Muscle of leg (tissue), 11 donors: ENCODE results near the gene TUBA8. TPM values are rescaled to one million over a fixed set of nuclear protein-coding genes. Genes with fewer than 3 reads are reported as not detected.
"Not testable (repeated sequence)": the region's sequence is repeated elsewhere in the genome, so short reads cannot be mapped to it uniquely, and the experiment has no call there.

Source experiments
- DNase-seq: peaks from one replicate; pipeline ENCODE4 v3.0.0; 2013
- H3K27ac ChIP-seq: one replicate; pipeline ENCODE4 v1.5.1; 2013; ENCODE audit warnings: mild to moderate bottlenecking, low read length, control low read depth
- H3K27me3 ChIP-seq: one replicate; pipeline ENCODE4 v1.6.1; 2013; ENCODE audit warnings: low read length; ENCODE audit not compliant: control insufficient read depth, insufficient read depth
- H3K36me3 ChIP-seq: one replicate; pipeline ENCODE4 v1.6.1; 2013; ENCODE audit warnings: low read length; ENCODE audit not compliant: control insufficient read depth, insufficient read depth
- H3K4me1 ChIP-seq: one replicate; pipeline ENCODE4 v1.6.1; 2013; ENCODE audit warnings: low read length; ENCODE audit not compliant: control insufficient read depth, insufficient read depth
- H3K4me3 ChIP-seq: one replicate; pipeline ENCODE4 v1.5.1; 2013; ENCODE audit warnings: low read length, control low read depth
- H3K9me3 ChIP-seq: replicated peaks from 2 replicates; pipeline ENCODE4 v1.6.1; 2013; ENCODE audit warnings: low read depth, low read length; ENCODE audit not compliant: control insufficient read depth
- WGBS: methylation state at CpG from one replicate; pipeline ENCODE4 v1.1.5; 2013; ENCODE audit warnings: missing lambda C conversion rate; ENCODE audit not compliant: insufficient coverage; 5-methylcytosine and 5-hydroxymethylcytosine counted together
- polyA plus RNA-seq, 8 donors: library from polyadenylated mRNA; unstranded; fragments of 120-200 nt; gene quantifications; one replicate each; pipeline versions ENCODE4 v1.2.1 to v1.2.3, GENCODE V29; 2013; ENCODE audit warnings: inconsistent platforms in 1 of 8, low replicate concordance in 1 of 8; ENCODE audit not compliant: insufficient read length in 8 of 8, insufficient read depth in 1 of 8
- total RNA-seq: library from RNA; stranded (reverse); fragments of 120-200 nt; gene quantifications from one replicate; pipeline ENCODE4 v1.2.4, GENCODE V29; 2013

Gene TUBA8
- total and polyA plus RNA-seq, 9 donors: 4.8 to 28.2 (median 14.9) TPM

DNA sequence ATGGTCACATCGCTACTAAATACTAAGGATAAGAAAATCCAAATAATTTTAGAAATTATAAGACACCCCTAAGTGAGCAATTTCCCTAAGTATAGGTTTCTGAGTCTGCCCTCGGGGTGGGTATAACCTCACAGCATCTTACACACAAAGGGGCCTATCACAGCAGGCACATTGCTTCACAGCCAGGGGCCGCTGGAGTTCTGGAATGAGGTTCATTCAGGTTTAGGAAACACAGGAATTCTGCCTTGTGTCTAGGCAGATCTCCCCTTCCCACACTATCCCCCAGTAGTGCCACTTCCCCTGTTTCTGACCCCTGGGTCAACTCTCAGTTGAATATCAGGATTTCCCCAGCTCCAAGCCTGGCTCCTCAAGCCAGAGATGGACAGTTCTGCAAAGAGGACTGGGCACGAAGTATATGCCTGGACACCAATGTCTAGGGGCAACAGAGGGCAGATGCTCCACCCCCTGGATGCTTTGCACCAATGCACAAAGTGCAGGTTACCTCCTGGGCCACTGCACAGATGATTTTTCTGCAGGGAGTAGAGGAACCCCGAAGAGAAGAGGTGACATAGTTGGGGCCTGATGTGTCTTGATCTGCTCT lies 11.4 kb downstream of the TUBA8 start:
- peaks cover 13% of the 10 kb centered on the region for H3K36me3 ChIP-seq
- no peak overlapping the region for H3K4me3 ChIP-seq
- H3K27ac ChIP-seq: no peak overlapping the region
- peaks cover 21% of the 10 kb centered on the region for H3K4me1 ChIP-seq
- no peak for DNase-seq
- no peaks in the 10 kb centered on the region for H3K27me3 ChIP-seq
- WGBS: 94% methylated on average over 2 of the region's 5 CpGs
- H3K9me3 ChIP-seq: no peaks in the 10 kb centered on the region

DNA sequence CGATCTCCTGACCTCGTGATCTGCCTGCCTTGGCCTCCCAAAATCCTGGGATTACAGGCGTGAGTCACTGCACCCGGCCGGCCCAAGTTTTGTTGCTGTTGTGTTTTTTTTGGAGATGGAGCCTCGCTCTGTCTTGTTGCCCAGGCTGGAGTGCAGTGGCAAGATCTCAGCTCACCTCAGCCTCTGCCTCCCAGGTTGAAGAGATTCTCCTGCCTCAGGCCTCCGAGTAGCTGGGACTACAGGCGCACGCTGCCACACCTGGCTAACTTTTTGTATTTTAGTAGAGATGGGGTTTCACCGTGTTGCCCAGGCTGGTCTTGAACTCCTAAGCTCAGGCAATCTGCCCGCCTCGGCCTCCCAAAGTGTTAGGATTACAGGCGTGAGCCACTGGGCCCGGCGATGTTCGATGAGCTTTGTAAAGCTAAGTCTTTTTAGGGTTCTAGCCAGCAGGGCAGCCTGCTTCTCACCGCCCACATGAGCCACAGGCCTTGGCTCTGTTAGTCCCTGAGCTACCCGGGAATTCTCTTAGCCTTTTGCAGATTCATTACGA lies 12.9 kb downstream of the TUBA8 start:
- not testable (repeated sequence) for H3K9me3 ChIP-seq, H3K27ac ChIP-seq, H3K27me3 ChIP-seq, DNase-seq, H3K4me3 ChIP-seq
- 86% methylated on average over 13 of the region's 19 CpGs for WGBS
- H3K36me3 ChIP-seq: peaks cover 13% of the 10 kb centered on the region
- peaks cover 21% of the 10 kb centered on the region for H3K4me1 ChIP-seq

DNA sequence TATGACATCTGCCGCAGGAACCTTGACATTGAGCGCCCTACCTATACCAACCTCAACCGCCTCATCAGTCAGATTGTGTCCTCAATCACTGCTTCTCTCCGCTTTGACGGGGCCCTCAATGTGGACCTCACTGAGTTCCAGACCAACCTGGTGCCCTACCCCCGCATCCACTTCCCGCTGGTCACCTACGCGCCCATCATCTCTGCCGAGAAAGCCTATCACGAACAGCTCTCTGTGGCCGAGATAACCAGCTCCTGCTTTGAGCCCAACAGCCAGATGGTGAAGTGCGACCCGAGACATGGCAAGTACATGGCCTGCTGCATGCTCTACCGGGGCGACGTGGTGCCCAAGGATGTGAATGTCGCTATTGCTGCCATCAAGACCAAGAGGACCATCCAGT lies 16.0 kb downstream of the TUBA8 start:
- Histone ChIP-seq H3K27me3 (no peaks in the 10 kb centered on the region), H3K27ac (no peak overlapping the region), H3K4me3 (no peak overlapping the region), H3K36me3 (peaks cover 15% of the 10 kb centered on the region), H3K9me3 (no peaks in the 10 kb centered on the region), H3K4me1 (no peaks in the 10 kb centered on the region)
- 97% methylated on average over 18 of the region's 18 CpGs for WGBS
- no peak for DNase-seq

DNA sequence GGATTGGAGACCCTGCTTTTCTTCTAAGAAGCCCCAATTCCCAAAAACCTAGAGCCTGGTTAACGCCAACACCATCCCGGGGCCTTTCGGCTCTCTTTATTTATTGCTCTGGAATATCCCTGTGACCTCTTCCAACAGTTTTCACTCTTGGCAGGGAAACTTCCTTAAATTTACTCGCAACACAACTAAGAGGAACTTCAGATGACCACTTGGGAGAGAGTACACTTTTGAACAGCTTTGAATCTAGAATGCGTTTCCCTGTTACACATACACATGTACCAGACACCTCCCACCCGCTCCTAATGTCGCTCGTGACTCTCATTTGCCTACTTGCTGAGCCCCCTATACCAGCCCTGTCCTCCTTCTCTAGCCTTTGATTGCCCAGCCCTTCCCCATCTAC lies 19.4 kb downstream of the TUBA8 start:
- no peak overlapping the region for H3K27ac ChIP-seq
- no peaks in the 10 kb centered on the region for H3K9me3 ChIP-seq
- peaks cover 23% of the 10 kb centered on the region for H3K36me3 ChIP-seq
- no peaks in the 10 kb centered on the region for H3K27me3 ChIP-seq
- DNase-seq: peak; percentile 61
- H3K4me1 ChIP-seq: no peaks in the 10 kb centered on the region
- 40% methylated on average over 8 of the region's 8 CpGs for WGBS
- H3K4me3 ChIP-seq: no peak overlapping the region

DNA sequence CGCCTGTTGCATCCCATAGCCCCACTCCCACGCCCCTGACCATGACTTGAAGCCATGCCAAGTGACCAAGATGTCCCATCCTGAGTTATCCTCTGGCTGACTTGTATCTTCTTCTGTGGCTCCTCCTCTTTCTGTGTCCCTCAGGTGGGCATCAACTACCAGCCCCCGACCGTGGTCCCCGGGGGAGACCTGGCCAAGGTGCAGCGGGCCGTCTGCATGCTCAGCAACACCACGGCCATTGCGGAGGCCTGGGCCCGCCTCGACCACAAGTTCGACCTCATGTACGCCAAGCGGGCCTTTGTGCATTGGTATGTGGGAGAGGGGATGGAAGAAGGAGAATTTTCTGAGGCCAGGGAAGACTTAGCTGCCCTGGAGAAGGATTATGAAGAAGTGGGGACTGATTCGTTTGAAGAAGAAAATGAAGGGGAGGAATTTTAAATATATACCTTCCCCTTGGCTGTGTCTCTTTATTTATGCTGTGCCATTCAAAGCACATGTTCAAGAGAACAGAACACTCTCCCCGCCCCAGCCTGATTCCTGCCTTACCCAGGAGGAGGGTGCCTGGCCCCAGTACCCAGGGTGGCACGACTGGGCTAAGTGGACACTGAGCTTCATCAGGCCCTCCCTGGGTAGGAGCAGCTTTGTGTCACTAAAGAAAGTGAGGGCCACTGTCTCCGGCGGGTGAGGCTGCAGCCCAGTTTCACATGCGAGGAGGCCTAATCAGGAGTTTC lies 20.3 kb downstream of the TUBA8 start:
- no peak overlapping the region for H3K27ac ChIP-seq
- H3K27me3 ChIP-seq: no peaks in the 10 kb centered on the region
- no peak overlapping the region for H3K4me3 ChIP-seq
- H3K36me3 ChIP-seq: peaks cover 23% of the 10 kb centered on the region
- H3K9me3 ChIP-seq: no peaks in the 10 kb centered on the region
- H3K4me1 ChIP-seq: no peaks in the 10 kb centered on the region
- no peak for DNase-seq
- 90% methylated on average over 17 of the region's 20 CpGs for WGBS

DNA sequence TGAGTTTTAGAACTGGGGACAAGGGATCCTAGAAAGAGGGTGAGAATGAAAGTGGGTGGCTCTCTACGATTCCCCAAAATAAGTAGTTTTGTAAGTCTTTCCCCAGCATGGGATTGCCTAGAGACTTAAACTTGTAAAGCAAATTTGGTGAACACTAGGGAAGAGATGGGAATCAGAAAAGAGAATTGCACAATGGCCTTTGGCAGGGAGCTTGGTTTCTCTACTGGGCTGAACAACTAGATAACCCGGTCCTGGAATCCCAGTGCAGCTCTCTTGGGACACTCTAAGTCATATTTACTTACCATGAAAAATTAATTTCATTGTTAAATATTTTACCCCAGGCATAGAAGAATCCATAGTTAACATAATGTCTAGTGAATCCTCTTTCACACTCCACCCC lies 22.8 kb downstream of the TUBA8 start:
- H3K36me3 ChIP-seq: peaks cover 14% of the 10 kb centered on the region
- no peak overlapping the region for H3K27ac ChIP-seq
- WGBS: no CpG with 5 or more reads among the region's 2 CpGs
- no peaks in the 10 kb centered on the region for H3K9me3 ChIP-seq
- H3K27me3 ChIP-seq: no peaks in the 10 kb centered on the region
- no peak overlapping the region for H3K4me3 ChIP-seq
- no peaks in the 10 kb centered on the region for H3K4me1 ChIP-seq
- DNase-seq: no peak

DNA sequence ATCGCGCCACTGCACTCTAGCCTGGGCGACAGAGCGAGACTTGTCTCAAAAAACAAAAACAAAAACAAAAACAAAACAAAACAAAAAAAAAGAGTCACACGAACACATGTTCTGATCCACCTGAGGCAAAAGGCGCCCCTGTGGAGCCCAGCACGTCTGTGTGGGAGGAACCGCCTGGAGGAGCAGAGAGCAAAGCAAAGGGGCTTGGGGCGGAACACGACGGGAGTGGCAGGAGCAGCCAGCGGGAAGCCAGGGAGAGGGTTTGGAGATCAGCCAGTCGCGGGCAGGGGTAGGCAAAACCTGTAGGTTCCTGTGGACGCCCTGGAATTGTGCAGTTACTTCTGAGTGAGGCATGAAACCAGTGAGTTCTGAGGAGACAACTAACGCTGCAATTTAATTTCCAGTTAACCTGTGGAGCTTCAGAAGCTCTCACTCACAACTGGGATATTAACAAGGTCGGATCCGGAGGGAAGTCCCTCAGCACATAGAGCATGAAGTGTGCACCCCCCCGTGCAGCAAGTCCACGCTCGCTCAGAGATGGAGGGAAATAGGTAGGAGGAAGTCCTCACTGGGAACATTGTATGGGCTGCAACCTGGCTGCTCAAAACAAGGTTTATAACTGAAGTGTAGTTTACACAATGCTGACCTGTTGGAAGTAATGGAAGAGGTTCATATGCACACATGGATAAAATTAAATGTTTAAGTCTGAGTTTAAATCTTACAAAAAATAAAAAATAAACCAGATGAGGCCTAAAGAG lies 26.1 kb downstream of the TUBA8 start:
- 87% methylated on average over 14 of the region's 21 CpGs for WGBS
- Histone ChIP-seq H3K36me3 (peaks cover 11% of the 10 kb centered on the region), H3K27me3 (no peaks in the 10 kb centered on the region), H3K27ac (no peak overlapping the region), H3K4me1 (no peaks in the 10 kb centered on the region), H3K9me3 (no peaks in the 10 kb centered on the region), H3K4me3 (no peak overlapping the region)
- no peak for DNase-seq

DNA sequence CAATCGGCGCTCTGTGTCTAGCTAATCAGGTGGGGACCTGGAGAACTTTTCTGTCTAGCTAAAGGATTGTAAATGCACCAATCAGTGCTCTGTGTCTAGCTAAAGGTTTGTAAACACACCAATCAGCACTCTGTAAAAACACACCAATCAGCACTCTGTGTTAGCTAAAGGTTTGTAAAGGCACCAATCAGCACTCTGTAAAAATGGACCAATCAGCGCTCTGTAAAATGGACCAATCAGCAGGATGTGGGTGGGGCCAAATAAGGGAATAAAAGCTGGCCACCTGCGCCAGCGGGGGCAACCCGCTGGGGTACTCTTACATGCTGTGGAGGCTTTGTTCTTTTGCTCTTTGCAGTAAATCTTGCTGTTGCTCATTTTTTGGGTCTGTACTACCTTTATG lies 30.4 kb downstream of the TUBA8 start:
- not testable (repeated sequence) for H3K27ac ChIP-seq, H3K4me1 ChIP-seq, DNase-seq, H3K9me3 ChIP-seq, H3K36me3 ChIP-seq, H3K27me3 ChIP-seq, H3K4me3 ChIP-seq
- 100% methylated on average over 3 of the region's 6 CpGs for WGBS

DNA sequence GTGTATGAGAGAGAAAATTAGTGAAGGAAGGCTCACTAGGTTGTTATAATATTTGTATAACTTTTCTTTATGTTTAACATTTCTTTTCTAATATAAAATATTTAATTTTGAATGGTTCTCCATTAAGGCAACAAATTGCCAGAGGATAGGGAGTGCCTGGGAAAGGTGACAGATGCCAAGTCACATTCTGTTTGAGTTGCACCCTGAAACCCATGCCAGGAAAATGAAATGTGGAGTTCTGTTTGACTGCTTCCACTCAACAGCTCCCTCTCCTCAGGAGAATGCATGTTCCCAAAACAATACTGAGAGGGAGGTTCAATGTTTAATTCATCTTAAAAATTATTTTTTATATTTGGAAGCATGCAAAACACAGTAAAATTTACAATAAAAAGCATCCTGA lies 33.5 kb downstream of the TUBA8 start:
- H3K27me3 ChIP-seq: no peaks in the 10 kb centered on the region
- H3K9me3 ChIP-seq: no peaks in the 10 kb centered on the region
- no peak overlapping the region for H3K27ac ChIP-seq
- no peak overlapping the region for H3K4me3 ChIP-seq
- DNase-seq: no peak
- no peaks in the 10 kb centered on the region for H3K36me3 ChIP-seq
- H3K4me1 ChIP-seq: peaks cover under 1% of the 10 kb centered on the region

DNA sequence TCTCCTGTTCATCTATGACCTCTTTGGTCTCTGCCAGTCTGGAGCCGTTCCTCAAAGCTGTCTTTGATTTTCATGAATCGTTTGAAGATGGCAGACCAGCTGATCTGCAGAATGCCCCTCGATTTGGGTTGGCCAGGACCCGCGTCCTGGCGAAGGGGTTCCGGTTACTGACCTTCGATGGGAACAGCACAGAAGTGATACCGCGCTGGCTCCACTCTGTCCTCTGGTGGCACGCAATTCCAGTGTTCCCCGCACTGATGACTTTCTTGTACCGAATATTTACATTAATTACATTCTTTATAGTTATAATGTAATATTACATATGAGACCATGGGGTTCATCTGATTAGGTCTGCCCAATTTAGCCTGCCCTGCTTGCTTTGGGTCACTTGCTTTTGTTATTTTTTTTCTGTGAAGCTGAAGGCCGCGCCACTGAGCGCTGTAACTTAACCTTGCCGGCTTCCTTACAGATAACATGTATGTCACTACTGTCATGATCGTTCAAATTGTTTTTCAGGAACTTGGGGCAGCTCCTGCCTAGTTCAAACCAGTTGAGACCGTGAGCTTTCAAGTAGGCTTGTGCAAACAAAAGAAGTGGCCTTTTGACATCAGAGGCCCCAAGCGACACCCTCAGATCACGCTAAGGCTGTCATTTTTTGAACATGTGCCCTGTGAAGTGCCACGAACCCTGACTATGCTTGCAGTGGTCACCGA lies 35.2 kb downstream of the TUBA8 start:
- no peak for DNase-seq
- Histone ChIP-seq H3K27me3 (no peaks in the 10 kb centered on the region), H3K4me3 (no peak overlapping the region), H3K36me3 (no peaks in the 10 kb centered on the region), H3K9me3 (no peaks in the 10 kb centered on the region), H3K4me1 (peaks cover 6% of the 10 kb centered on the region), H3K27ac (no peak overlapping the region)
- WGBS: 77% methylated on average over 17 of the region's 23 CpGs
